Keratinocyte (primary cell): Measurements from ENCODE around the gene KIF3A.

ENCODE experiments used
- CTCF ChIP-seq, 3 experiments: IDR thresholded peaks in 1 of 3; conservative IDR thresholded peaks in 1 of 3; optimal IDR thresholded peaks in 1 of 3; 2 replicates in 2 of 3; 3 replicates in 1 of 3; pipeline versions ENCODE3 to v1.5.1; 2011; ENCODE audit warnings: low read length in 3 of 3, mild to moderate bottlenecking in 3 of 3, moderate library complexity in 2 of 3, control low read depth in 1 of 3, inconsistent platforms in 1 of 3; ENCODE audit not compliant: insufficient read depth in 2 of 3; ENCODE audit errors: extremely low read depth in 1 of 3
- EZH2 ChIP-seq: IDR thresholded peaks from one replicate; pipeline ENCODE4 v1.6.1; 2012; ENCODE audit warnings: inconsistent platforms, mild to moderate bottlenecking, low read length, moderate library complexity

- TF ChIP-seq CTCF (optimal IDR thresholded peaks at IDR 0.05 in 1 of 3, IDR thresholded peaks at IDR 0.05 in 1 of 3, conservative IDR thresholded peaks at IDR 0.05 in 1 of 3; ENCODE audit: extremely low read depth in 1 of 3, insufficient read depth in 2 of 3, low read length in 3 of 3) (no peak), EZH2 (no peak)
Measured at GRCh38 chr5:132787076-132787475, 49.7 kb upstream of the KIF3A start.
